OCI-LY1 (cell line): ENCODE results near the gene FAM161A.

Experiments
- CTCF ChIP-seq: fragments of 200-600 bp; sonication (generic), shearing (Covaris generic); IDR thresholded peaks from 2 replicates; pipeline ENCODE4 v1.5.1; 2017; ENCODE audit warnings: mild to moderate bottlenecking, antibody characterized with exemption, low read length, moderate library complexity, mixed read lengths
- EZH2 ChIP-seq: fragments of 200-600 bp; sonication (generic), shearing (Covaris generic); IDR thresholded peaks from 2 replicates; pipeline ENCODE4 v1.8.0; 2017; ENCODE audit warnings: borderline replicate concordance, mixed run types, mild to moderate bottlenecking, antibody characterized with exemption, low read length, moderate library complexity, mixed read lengths

GRCh38 chr2:61877571-61878245 is 23.8 kb upstream of the FAM161A start:
- no peak for TF ChIP-seq CTCF
- no peak for TF ChIP-seq EZH2
